ENCODE results near the gene CIC.
A peak's percentile ranks its signal among the peaks of the same experiment; 100 is the strongest.

The CIC gene

GRCh38 chr19:42268704-42269477, at the start of gene CIC:
CIC (plus strand) TSS chr19:42269252; CDS start chr19:42271784, 2,532 bp downstream.
- peak; percentile 100 for DNase-seq

DNA sequence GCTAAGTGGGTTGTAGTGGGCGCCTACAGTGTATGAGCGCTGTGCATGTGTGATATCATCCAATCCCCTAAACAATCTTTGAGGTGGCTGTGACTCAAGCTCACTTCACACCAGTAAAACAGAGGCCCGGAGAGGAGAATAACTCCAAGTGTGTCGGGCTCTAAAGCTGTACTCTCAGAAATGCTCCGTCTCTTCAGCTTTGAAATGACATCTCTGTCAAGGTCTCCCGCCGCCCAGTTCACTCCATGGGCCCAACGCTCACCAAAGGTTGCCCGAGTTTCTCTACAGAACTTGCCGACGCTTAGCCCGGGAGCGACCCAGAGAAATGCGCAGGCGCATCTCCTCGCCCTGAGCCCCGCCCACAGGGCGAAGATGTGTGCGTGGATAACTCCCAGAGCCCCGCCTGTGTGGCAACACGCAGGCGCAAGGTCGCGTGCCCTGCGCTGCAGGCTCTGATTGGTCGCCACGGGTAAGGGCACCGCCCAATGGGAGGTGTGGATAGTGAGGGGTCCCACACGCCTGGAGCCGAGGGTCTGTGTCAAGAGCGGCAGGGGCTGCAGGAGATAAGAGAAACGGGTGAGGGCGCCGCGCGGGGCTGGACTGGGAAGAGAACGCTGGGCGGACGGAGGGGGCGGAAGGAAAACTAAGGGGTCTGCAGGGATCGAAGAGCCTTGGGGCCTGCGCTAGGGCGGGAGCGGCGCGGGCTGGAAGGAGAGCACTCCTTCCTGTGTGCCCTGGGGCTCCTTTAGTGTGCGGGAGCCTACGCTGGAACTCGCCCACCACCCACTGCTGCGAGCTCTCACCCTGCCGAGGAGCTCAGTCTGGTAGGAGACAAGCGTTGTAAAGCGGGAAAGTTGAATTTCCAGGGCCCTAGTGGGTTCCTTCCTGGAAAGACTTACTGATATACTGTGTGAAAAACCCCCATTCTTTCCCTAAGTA, 49.0 kb upstream of the CIC start, which contains the start of gene ZNF526:
Gene ZNF526, plus strand, starts transcription at position 501 of the 939 bp plus-strand sequence. CDS start 4,092 bp downstream, outside the sequence.
- peak; percentile 99 for DNase-seq

DNA sequence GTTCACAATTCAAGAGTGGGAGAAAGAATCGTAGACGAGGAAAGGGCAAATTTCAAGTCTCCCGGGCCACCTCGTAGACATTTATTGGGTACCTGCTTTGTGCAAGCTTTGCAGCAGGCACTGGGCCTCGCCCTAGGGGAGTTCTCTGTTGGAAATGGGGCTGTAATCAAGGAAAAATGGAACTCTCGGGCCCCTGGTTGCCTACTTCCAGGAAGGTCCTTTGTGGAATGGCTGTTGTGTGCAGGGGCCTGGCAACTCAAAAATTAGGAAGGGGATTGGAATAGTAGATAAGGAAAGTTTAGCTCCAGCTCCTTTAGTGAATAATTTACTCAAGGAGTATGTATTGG, 48.3 kb upstream of the CIC start:
- no peak for DNase-seq

DNA sequence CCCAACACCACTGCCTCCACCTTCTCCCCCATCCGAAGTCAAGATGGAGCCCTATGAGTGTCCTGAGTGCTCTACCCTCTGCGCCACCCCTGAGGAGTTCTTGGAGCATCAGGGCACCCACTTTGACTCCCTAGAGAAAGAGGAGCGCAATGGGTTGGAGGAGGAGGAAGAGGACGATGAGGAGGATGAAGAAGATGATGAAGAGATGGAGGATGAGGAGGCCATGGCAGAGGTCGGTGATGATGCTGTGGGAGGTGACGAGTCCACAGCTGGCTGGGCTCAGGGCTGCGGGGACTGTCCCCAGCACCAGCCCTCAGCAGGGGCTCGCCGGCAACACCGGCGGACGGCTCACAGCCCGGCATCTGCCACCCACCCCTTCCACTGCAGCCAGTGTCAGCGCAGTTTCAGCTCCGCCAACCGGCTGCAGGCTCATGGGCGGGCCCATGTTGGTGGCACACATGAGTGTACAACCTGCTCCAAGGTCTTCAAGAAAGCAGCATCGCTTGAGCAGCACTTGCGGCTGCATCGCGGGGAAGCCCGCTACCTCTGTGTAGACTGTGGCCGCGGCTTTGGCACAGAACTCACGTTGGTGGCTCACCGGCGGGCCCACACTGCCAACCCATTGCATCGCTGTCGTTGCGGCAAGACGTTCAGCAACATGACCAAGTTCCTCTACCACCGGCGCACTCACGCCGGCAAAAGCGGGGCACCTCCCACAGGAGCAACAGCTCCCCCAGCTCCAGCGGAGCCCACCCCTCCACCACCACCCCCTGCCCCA, 43.9 kb upstream of the CIC start:
- DNase-seq, result no peak

DNA sequence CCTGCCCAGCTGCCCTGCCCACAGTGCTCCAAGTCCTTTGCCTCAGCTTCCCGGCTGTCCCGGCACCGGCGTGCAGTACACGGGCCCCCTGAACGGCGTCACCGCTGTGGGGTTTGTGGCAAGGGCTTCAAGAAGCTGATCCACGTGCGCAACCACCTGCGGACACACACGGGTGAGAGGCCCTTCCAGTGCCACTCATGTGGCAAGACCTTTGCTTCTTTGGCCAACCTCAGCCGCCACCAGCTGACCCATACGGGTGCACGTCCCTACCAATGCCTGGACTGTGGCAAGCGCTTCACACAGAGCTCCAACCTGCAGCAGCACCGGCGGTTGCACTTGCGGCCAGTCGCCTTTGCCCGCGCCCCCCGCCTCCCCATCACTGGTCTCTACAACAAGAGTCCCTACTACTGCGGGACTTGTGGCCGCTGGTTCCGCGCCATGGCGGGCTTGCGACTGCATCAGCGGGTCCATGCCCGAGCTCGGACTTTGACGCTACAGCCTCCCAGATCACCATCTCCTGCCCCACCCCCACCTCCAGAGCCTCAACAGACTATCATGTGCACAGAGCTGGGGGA, 43.2 kb upstream of the CIC start:
- no peak for DNase-seq

- DNase-seq, result no peak
Observed at GRCh38 chr19:42226886-42227285, 42.2 kb upstream of the CIC start.

DNA sequence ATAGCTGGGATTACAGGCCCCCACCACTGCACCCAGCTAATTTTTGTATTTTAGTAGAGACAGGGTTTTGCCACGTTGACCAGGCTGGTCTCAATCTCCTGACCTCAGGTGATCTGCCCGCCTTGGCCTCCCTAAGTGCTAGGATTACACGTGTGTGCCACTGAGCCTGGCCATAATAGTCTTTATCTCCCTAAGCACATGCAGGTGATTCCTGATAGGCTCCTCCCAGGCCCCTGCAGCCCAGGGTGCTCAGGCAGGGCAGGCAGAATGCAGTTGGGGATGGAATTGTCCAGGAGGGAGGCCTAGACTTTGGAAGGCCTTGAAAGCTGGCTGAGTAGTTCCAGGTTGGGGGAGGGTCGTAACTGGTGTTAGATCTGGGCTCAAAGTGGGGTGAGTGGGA, 40.4 kb upstream of the CIC start:
- no peak for DNase-seq

DNA sequence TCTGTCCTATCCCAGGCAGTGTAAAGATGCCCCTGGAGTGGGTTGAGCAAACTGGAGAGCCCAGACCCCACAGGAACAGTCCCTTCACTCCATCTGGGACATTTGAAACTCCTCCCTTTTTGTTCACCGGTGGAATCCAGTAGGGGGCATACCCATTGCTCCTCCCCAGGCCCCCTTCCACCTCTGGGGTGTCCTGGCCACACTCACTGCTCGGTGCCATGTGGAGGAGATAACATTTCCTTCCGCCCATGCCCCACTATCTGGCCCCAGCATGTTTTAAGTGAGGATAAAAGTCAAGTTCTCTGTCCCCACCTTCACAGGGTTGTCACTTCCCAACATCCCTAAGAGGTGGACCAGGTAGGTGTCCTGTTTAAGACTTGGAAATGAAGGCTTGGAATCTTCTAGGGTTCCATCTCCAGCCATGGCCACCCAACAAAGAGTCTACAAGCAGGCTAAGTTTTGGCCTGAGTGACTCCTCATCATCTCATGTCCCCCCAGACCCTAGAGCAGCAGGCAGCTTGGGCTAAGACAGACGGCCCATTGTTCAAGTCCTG, 39.7 kb upstream of the CIC start:
- no peak for DNase-seq

DNA sequence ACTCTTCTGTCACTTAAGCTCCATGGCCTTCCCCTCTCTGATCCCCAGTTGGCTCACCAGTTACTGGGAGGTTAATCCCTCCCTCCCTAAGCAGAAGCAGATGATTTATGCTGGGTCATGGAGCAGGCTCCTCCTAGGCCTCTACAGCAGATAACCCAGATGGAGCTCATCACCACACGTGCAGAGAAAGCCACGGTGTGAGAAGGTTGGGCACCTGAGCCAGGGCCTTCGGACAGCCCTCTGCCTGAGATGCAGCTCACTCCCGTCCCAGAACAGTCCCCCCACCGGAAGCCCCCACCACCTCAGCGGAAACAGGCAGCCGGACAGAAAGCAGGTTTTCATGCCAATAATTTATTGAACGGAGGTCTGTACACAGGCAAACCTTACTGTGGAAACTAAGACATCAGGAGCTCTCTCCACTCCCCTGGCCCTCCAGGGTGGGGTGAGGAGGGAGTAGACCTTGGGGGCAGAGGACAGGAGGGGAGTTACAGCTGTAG, 39.1 kb upstream of the CIC start:
- DNase-seq, result no peak

DNA sequence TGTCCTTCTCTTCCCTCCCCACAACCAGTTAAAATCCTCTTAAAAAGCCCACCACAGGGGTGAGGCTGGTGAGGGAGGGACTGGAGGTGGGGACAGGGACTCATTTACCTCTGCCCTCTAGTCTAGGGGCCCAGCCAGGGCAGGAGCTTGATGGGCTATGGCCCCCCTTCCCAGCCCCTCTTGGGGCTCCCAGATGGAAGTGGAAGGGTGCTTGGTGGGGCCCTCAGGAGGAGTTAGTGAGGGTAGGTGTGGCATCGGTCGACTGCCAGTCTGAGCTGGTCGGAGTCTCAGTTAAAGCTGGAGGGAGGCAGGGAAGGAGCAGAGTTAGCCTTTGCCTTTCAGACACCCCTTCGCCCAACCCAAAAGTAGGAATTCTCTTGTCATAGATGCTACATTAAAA, 38.5 kb upstream of the CIC start:
- no peak for DNase-seq

DNA sequence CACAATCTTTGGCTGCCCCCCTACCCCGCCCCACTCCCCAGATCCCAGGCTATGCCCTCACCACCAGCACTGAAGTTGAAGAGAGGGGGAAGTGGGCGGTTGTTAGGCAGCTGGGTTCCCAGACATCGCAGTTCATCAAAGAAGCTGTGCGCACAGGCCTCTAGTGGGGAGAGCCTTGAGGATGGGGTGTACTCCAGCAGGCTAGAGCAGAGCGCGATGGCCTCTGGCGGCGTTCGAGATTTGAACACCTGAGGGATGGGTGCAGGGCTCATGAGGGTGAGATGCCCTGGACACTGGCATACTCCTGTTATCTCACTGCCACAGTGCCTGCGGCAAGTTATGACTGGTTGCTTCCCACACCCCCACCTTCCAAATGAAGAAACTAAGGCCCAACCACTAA, 36.6 kb upstream of the CIC start:
- DNase-seq, result no peak

- no peak for DNase-seq
Observed at GRCh38 chr19:42233106-42233505, 35.9 kb upstream of the CIC start.

DNA sequence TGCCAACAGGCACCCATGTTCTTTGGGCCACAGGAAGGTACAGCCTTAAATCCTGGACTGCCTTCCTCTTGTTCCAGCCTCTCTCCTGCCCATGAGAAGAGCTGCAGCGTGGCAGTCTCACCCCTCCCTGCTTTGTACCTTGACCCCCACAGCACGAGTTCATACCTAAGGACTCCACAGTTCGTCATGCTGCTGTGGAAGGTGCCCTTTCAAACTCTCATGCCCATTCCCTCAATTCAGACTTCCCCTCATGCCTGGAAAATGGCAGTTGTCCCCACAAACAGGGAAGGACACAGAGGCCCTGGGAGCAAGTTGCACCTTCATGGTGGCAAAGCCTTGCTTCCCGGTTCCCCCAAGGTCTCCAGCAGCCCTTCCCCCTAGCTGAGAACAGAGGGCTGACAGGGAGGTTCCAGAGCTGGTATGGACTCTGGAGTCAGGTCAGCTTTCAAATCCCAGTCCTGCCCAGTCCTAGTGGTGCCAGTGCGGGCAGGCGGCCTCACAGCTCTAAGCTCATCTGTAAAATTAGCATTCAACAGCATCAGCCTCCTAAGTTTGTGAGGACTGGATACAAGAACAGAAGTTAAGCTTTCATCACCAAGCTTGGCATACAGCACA, 35.3 kb upstream of the CIC start:
- no peak for DNase-seq

DNA sequence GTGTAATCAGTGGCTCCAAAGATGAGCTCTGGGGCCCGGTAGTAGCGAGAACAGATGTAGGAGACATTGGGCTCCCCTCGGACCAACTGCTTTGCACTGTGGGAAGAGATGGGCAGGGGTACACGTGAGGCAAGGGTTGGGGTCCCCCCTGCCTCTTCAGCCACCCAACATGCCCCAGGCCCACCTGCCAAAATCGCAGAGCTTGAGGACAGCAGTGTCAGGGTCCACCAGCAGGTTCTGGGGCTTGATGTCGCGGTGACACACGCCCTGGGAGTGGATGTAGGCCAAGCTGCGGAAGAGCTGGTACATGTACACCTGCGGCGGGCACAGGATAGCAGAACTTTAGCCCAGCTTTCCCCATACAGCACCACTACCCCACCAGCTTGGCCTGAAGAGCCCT, 34.7 kb upstream of the CIC start:
- no peak for DNase-seq

DNA sequence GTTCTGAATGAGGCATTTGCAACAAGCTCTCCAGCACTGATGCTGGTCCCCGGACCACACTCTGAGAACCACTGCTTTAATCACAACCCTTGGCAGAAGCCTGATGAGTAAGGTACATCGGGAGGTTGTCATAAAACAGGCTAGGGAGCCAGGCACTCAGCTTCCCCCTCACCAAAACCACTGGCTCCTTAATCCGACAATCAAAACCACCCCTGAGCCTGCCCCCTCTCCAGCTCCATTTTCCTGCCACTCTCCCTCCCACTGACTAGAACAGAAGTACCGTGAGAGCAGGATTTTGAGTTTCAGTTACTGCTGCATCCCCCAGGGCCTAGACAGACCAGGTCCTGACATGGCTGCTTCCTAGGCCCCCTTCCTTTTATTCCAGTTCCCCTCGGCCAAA, 33.9 kb upstream of the CIC start:
- DNase-seq, result no peak

GRCh38 chr19:42239544-42240220, 29.4 kb upstream of the CIC start:
- DNase-seq, result no peak

DNA sequence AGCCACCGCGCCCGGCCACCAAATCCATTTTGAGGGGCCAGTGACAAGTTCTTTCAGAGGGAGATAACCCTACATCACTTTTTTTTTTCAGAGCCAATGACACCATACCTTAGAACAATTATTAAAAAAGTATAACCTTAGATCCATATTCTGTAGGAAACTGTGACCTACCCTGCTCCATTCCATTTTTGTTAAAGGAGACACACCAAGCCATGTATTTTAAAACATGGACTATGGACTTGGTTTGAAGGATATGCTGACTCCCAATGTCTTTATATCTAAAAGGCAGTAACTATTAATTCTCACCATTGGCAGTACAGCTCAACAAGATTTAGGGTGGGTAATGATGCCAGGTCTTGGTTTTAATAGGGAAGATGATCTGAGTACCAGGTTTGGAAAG, 27.8 kb upstream of the CIC start:
- DNase-seq, result no peak

GRCh38 chr19:42242069-42242511, 27.0 kb upstream of the CIC start:
- no peak for DNase-seq

- peak; percentile 99 for DNase-seq
Observed at GRCh38 chr19:42242512-42243409, 26.3 kb upstream of the CIC start, which contains the start of gene GSK3A. GSK3A (minus strand) TSS chr19:42242602; CDS start chr19:42242465, 137 bp downstream.

Data from DMS153 (cell line).